GM23338 (cell line): ENCODE data around the gene DNAH17. TPM values are rescaled to one million over a fixed set of nuclear protein-coding genes. Genes with fewer than 3 reads are reported as not detected.

Source experiments
- ATAC-seq: fragments of 200-7000 bp; cut with Tn5 transposase; 3 replicates; pipeline ENCODE4 v1.9.1; 2020
- DNase-seq: peaks from one replicate; pipeline ENCODE4 v3.0.0-alpha.2; 2015; ENCODE audit warnings: low spot score
- H2AFZ ChIP-seq: fragments of 200-600 bp; sonication (generic); 2 replicates; pipeline ENCODE4 v1.8.0; 2016; ENCODE audit warnings: antibody characterized with exemption, mild to moderate bottlenecking, moderate library complexity
- H3F3A ChIP-seq: fragments of 200-600 bp; sonication (generic); replicated peaks from 2 replicates; pipeline ENCODE4 v1.8.0; 2017; ENCODE audit warnings: antibody characterized with exemption, mixed run types, low read depth
- H3K27ac ChIP-seq: fragments of 200-600 bp; sonication (generic); 2 replicates; pipeline ENCODE4 v1.6.1; 2016; ENCODE audit warnings: low read depth
- H3K27me3 ChIP-seq: fragments of 200-600 bp; sonication (generic); 2 replicates; pipeline ENCODE4 v1.8.0; 2016; ENCODE audit warnings: mild to moderate bottlenecking, mixed run types, moderate library complexity; ENCODE audit not compliant: insufficient read depth
- H3K36me3 ChIP-seq: fragments of 200-600 bp; sonication (generic); 2 replicates; pipeline ENCODE4 v1.8.0; 2016; ENCODE audit warnings: mild to moderate bottlenecking; ENCODE audit not compliant: insufficient read depth
- H3K4me1 ChIP-seq: fragments of 200-600 bp; sonication (generic); 2 replicates; pipeline ENCODE4 v1.8.0; 2016; ENCODE audit warnings: mild to moderate bottlenecking, moderate library complexity; ENCODE audit not compliant: insufficient read depth
- H3K4me2 ChIP-seq: fragments of 200-600 bp; sonication (generic); 2 replicates; pipeline ENCODE4 v1.7.1; 2017; ENCODE audit warnings: mixed run types
- H3K4me3 ChIP-seq: fragments of 200-600 bp; sonication (generic); 2 replicates; pipeline ENCODE4 v1.6.1; 2016; ENCODE audit warnings: mixed run types
- H3K79me2 ChIP-seq: fragments of 200-600 bp; sonication (generic); replicated peaks from 2 replicates; pipeline ENCODE4 v1.8.0; 2017; ENCODE audit warnings: mild to moderate bottlenecking; ENCODE audit not compliant: insufficient read depth
- H3K9me2 ChIP-seq: fragments of 200-600 bp; sonication (generic); 2 replicates; pipeline ENCODE4 v1.8.0; 2017; ENCODE audit not compliant: insufficient read depth
- H4K20me1 ChIP-seq: fragments of 200-600 bp; sonication (generic); replicated peaks from 2 replicates; pipeline ENCODE4 v1.8.0; 2017; ENCODE audit warnings: mild to moderate bottlenecking; ENCODE audit not compliant: insufficient read depth
- H3K27ac Mint-ChIP-seq: 2 replicates; pipeline ENCODE4 v1.8.0; 2020; ENCODE audit warnings: inconsistent platforms, mild to moderate bottlenecking, moderate library complexity, mixed read lengths
- H3K27me3 Mint-ChIP-seq: 3 replicates; pipeline ENCODE4 v1.8.0; 2022; ENCODE audit warnings: low read depth, mild to moderate bottlenecking, moderate library complexity, mixed read lengths, inconsistent platforms; ENCODE audit not compliant: insufficient read depth, poor library complexity
- H3K36me3 Mint-ChIP-seq: 3 replicates; pipeline ENCODE4 v1.8.0; 2021; ENCODE audit warnings: low read depth, mild to moderate bottlenecking, inconsistent platforms, moderate library complexity, mixed read lengths
- H3K4me1 Mint-ChIP-seq: 3 replicates; pipeline ENCODE4 v1.8.0; 2020; ENCODE audit warnings: mild to moderate bottlenecking, inconsistent platforms, mixed read lengths
- H3K4me3 Mint-ChIP-seq: 3 replicates; pipeline ENCODE4 v1.8.0; 2021; ENCODE audit warnings: moderate library complexity, mild to moderate bottlenecking, inconsistent platforms, mixed read lengths
- H3K9me3 Mint-ChIP-seq: 3 replicates; pipeline ENCODE4 v1.8.0; 2020; ENCODE audit warnings: moderate library complexity, mild to moderate bottlenecking, inconsistent platforms, mixed read lengths
- CTCF ChIP-seq, 2 experiments: fragments of 200-600 bp in 1 of 2; sonication (generic) in 1 of 2; conservative IDR thresholded peaks; 2 replicates each; pipeline versions ENCODE4 v1.5.1 to v1.6.1; 2016 to 2017; ENCODE audit warnings: antibody characterized with exemption in 2 of 2, low read depth in 2 of 2, mild to moderate bottlenecking in 2 of 2, moderate library complexity in 1 of 2
- ETS1 ChIP-seq: IDR thresholded peaks from 2 replicates; pipeline ENCODE4 v1.6.1; 2016; ENCODE audit warnings: antibody characterized with exemption
- JUNB ChIP-seq: IDR thresholded peaks from one replicate; pipeline ENCODE4 v1.6.1; 2016; ENCODE audit warnings: antibody characterized with exemption; ENCODE audit not compliant: unreplicated experiment
- REST ChIP-seq: IDR thresholded peaks from one replicate; pipeline ENCODE4 v1.6.1; 2018; ENCODE audit warnings: antibody characterized with exemption; ENCODE audit not compliant: unreplicated experiment
- polyA plus RNA-seq: library from polyadenylated mRNA; unstranded; fragments of >200 nt; fragmentation: Nextera tagmentation; extraction: Ambion mirVana; gene quantifications from 2 replicates; pipeline ENCODE4 v1.2.1, GENCODE V29; 2016
- total RNA-seq: library from RNA; depleted of rRNA; stranded (reverse); fragments of >200 nt; shearing (Covaris generic); gene quantifications from 2 replicates; pipeline ENCODE4 v1.2.3, GENCODE V29; 2014

Gene DNAH17
- total and polyA plus RNA-seq, 2 experiments from 2014 or later: 0.59 to 2.0 TPM

- no peaks in the 10 kb centered on the region for H3K27me3 ChIP-seq
- Mint-ChIP-seq H3K9me3 (no peaks in the 10 kb centered on the region), H3K4me3 (no peak overlapping the region), H3K27ac (peak overlapping the region; percentile 86), H3K27me3 (peaks cover 11% of the 10 kb centered on the region), H3K36me3 (peaks cover 42% of the 10 kb centered on the region), H3K4me1 (peaks cover 19% of the 10 kb centered on the region)
- H3K79me2 ChIP-seq: peaks cover 51% of the 10 kb centered on the region
- peaks cover 11% of the 10 kb centered on the region for H4K20me1 ChIP-seq
- H3K4me1 ChIP-seq: no peaks in the 10 kb centered on the region; the same call in 1 of the 2 replicates
- no peak overlapping the region for H2AFZ ChIP-seq
- ATAC-seq: no peak
- H3F3A ChIP-seq: peaks cover 12% of the 10 kb centered on the region; the same call in 1 of the 2 replicates
- no peak overlapping the region for H3K4me3 ChIP-seq
- TF ChIP-seq CTCF (conservative IDR thresholded peaks at IDR 0.05; ENCODE audit: low read depth in 2 of 2) (peak in 1 of 2 experiments; percentile 10; a peak in 1 of 4 replicates), REST (no peak), JUNB (no peak)
- no peak for DNase-seq
- no peak overlapping the region for H3K4me2 ChIP-seq
- peak overlapping the region; percentile 72 for H3K27ac ChIP-seq
- no peaks in the 10 kb centered on the region for H3K9me2 ChIP-seq
- H3K36me3 ChIP-seq: peaks cover 8% of the 10 kb centered on the region
Measured at GRCh38 chr17:78414178-78415162, 162.7 kb downstream of the DNAH17 start.

GRCh38 chr17:78412403-78412802 lies 164.8 kb downstream of the DNAH17 start:
- peaks cover 36% of the 10 kb centered on the region for H3K4me1 Mint-ChIP-seq
- no peaks in the 10 kb centered on the region for H3K9me3 Mint-ChIP-seq
- H3K4me3 Mint-ChIP-seq: no peak overlapping the region
- no peak overlapping the region for H3K4me3 ChIP-seq
- peak; percentile 60 for ATAC-seq
- DNase-seq: peak; percentile 54
- peak overlapping the region; percentile 87; the same call in 1 of the 2 replicates for H3K27ac ChIP-seq
- peaks cover 4% of the 10 kb centered on the region; the same call in 1 of the 2 replicates for H3K36me3 ChIP-seq
- peaks cover 13% of the 10 kb centered on the region for H3K27me3 Mint-ChIP-seq
- H3K79me2 ChIP-seq: peaks cover 60% of the 10 kb centered on the region
- no peak for TF ChIP-seq ETS1
- peak; percentile 58 to 59 for TF ChIP-seq CTCF (conservative IDR thresholded peaks at IDR 0.05; ENCODE audit: low read depth in 2 of 2)
- H3F3A ChIP-seq: peaks cover 12% of the 10 kb centered on the region; the same call in 1 of the 2 replicates
- H2AFZ ChIP-seq: no peak overlapping the region
- H3K4me2 ChIP-seq: no peak overlapping the region
- H3K4me1 ChIP-seq: peaks cover 2% of the 10 kb centered on the region; the same call in 1 of the 2 replicates
- H3K27ac Mint-ChIP-seq: peak overlapping the region; percentile 75; the same call in 1 of the 2 replicates
- H3K27me3 ChIP-seq: no peaks in the 10 kb centered on the region
- H4K20me1 ChIP-seq: peaks cover 19% of the 10 kb centered on the region
- H3K9me2 ChIP-seq: no peaks in the 10 kb centered on the region
- peaks cover 34% of the 10 kb centered on the region for H3K36me3 Mint-ChIP-seq
